Activated T-helper 1 cell treated with anti-CD3 and anti-CD28 coated beads, Interleukin-12 subunit alpha, Interleukin-12 subunit beta, Interleukin-2, Interleukin-4 antibody, amounts not matched to agents 30 ng/mL and 10 ng/mL and 1 ng/mL, durations not matched to agents 14 hours and 24 hours and 36 hours (primary cell): ENCODE data around the gene ACSS1. TPM values are rescaled to one million over a fixed set of nuclear protein-coding genes. Genes with fewer than 3 reads are reported as not detected.

Experiments
- DNase-seq: peaks from one replicate; pipeline ENCODE4 v3.0.0; 2021; ENCODE audit warnings: low spot score
- H3K27ac Mint-ChIP-seq: one replicate; pipeline ENCODE4 v1.8.0; 2021; ENCODE audit warnings: mild to moderate bottlenecking, mixed read lengths
- H3K27me3 Mint-ChIP-seq: one replicate; pipeline ENCODE4 v1.8.0; 2022; ENCODE audit warnings: mild to moderate bottlenecking, moderate library complexity, mixed read lengths; ENCODE audit not compliant: insufficient read depth
- H3K36me3 Mint-ChIP-seq: one replicate; pipeline ENCODE4 v1.8.0; 2021; ENCODE audit warnings: low read depth, mixed read lengths
- H3K4me1 Mint-ChIP-seq: one replicate; pipeline ENCODE4 v1.8.0; 2021; ENCODE audit warnings: low read depth, mixed read lengths
- H3K4me3 Mint-ChIP-seq: one replicate; pipeline ENCODE4 v1.8.0; 2021; ENCODE audit warnings: mild to moderate bottlenecking, moderate library complexity, mixed read lengths
- H3K9me3 Mint-ChIP-seq: one replicate; pipeline ENCODE4 v1.8.0; 2021; ENCODE audit warnings: mixed read lengths
- intact Hi-C: fragments of 100-400 bp; cut with micrococcal nuclease; formaldehyde crosslinking; loops from one replicate; pipeline ENCODE4 v1.15.1; 2024
- total RNA-seq: library from RNA; stranded (reverse); gene quantifications from 2 replicates; pipeline ENCODE4 v1.2.3, GENCODE V29; 2022

ACSS1 gene
- total RNA-seq, 1 donor from 2014 or later = 11.7 TPM

GRCh38 chr20:25061821-25062530, 4.0 kb upstream of the ACSS1 start:
- Mint-ChIP-seq H3K9me3 (no peaks in the 10 kb centered on the region), H3K4me1 (peaks cover 10% of the 10 kb centered on the region), H3K36me3 (no peaks in the 10 kb centered on the region), H3K27ac (no peak overlapping the region), H3K4me3 (no peak overlapping the region), H3K27me3 (peaks cover 44% of the 10 kb centered on the region)
- DNase-seq = no peak
- intact Hi-C loops = no loop called here

- DNase-seq = no peak
- Mint-ChIP-seq H3K27me3 (peaks cover 43% of the 10 kb centered on the region), H3K36me3 (no peaks in the 10 kb centered on the region), H3K27ac (no peak overlapping the region), H3K9me3 (no peaks in the 10 kb centered on the region), H3K4me3 (no peak overlapping the region), H3K4me1 (peaks cover 12% of the 10 kb centered on the region)
- intact Hi-C loops = no loop called here
These were observed 3.3 kb upstream of the ACSS1 start for GRCh38 chr20:25061103-25061799.

- Mint-ChIP-seq H3K36me3 (peaks cover 1% of the 10 kb centered on the region), H3K4me3 (no peak overlapping the region), H3K9me3 (no peaks in the 10 kb centered on the region), H3K27me3 (peaks cover 40% of the 10 kb centered on the region), H3K4me1 (peaks cover 19% of the 10 kb centered on the region), H3K27ac (no peak overlapping the region)
- intact Hi-C loops = loop anchor here (2.0 to 5.0 kb wide), 5 partner anchors 128 to 565 kb away; partner anchors contain the start of genes ABHD12, NANP and NINL
- no peak for DNase-seq
These were observed 2.0 kb upstream of the ACSS1 start for GRCh38 chr20:25059866-25060465.

GRCh38 chr20:25058847-25059810, 1.2 kb upstream of the ACSS1 start:
- Mint-ChIP-seq H3K36me3 (peaks cover 8% of the 10 kb centered on the region), H3K4me1 (peaks cover 26% of the 10 kb centered on the region), H3K27me3 (peaks cover 43% of the 10 kb centered on the region), H3K27ac (no peak overlapping the region), H3K9me3 (no peaks in the 10 kb centered on the region), H3K4me3 (peak overlapping the region; percentile 71)
- DNase-seq = no peak
- intact Hi-C loops = loop anchor here (1.0 to 5.0 kb wide), 6 partner anchors 127 to 566 kb away; partner anchors contain the start of genes ABHD12, GINS1, NANP and NINL

- Mint-ChIP-seq H3K27ac (peak overlapping the region; percentile 84), H3K27me3 (peaks cover 47% of the 10 kb centered on the region), H3K4me3 (peak overlapping the region; percentile 78), H3K9me3 (no peaks in the 10 kb centered on the region), H3K36me3 (peaks cover 8% of the 10 kb centered on the region), H3K4me1 (peaks cover 33% of the 10 kb centered on the region)
- DNase-seq = peak; percentile 83
- intact Hi-C loops = loop anchor here (1.0 to 5.0 kb wide), 12 partner anchors 8 to 567 kb away; partner anchors contain the start of genes ABHD12, CST7, ENTPD6 and GINS1
These were observed 497 bp downstream of the ACSS1 start for GRCh38 chr20:25057234-25058050.

GRCh38 chr20:25056690-25057233, 1.2 kb downstream of the ACSS1 start:
- no peak for DNase-seq
- Mint-ChIP-seq H3K36me3 (peaks cover 8% of the 10 kb centered on the region), H3K9me3 (no peaks in the 10 kb centered on the region), H3K4me3 (peak overlapping the region; percentile 78), H3K27ac (peak overlapping the region; percentile 84), H3K4me1 (peaks cover 33% of the 10 kb centered on the region), H3K27me3 (peaks cover 48% of the 10 kb centered on the region)
- intact Hi-C loops = loop anchor here (1.0 to 5.0 kb wide), 8 partner anchors 9 to 256 kb away; partner anchors contain the start of genes CST7, ENTPD6 and PYGB

GRCh38 chr20:25055711-25056495, 2.0 kb downstream of the ACSS1 start:
- H3K27me3 Mint-ChIP-seq = peaks cover 39% of the 10 kb centered on the region
- no peak for DNase-seq
- H3K27ac Mint-ChIP-seq = peak overlapping the region; percentile 84
- H3K4me3 Mint-ChIP-seq = peak overlapping the region; percentile 78
- intact Hi-C loops = loop anchor here (2.0 to 5.0 kb wide), 4 partner anchors 124 to 256 kb away; partner anchors contain the start of gene PYGB
- H3K36me3 Mint-ChIP-seq = peaks cover 8% of the 10 kb centered on the region
- peaks cover 33% of the 10 kb centered on the region for H3K4me1 Mint-ChIP-seq
- H3K9me3 Mint-ChIP-seq = no peaks in the 10 kb centered on the region

GRCh38 chr20:25054995-25055629, 2.8 kb downstream of the ACSS1 start:
- no peaks in the 10 kb centered on the region for H3K9me3 Mint-ChIP-seq
- intact Hi-C loops = loop anchor here (5.0 kb wide), 2 partner anchors 123 to 257 kb away; no protein-coding TSS in a partner anchor
- H3K4me3 Mint-ChIP-seq = peak overlapping the region; percentile 78
- peaks cover 31% of the 10 kb centered on the region for H3K27me3 Mint-ChIP-seq
- peaks cover 33% of the 10 kb centered on the region for H3K4me1 Mint-ChIP-seq
- DNase-seq = no peak
- peaks cover 8% of the 10 kb centered on the region for H3K36me3 Mint-ChIP-seq
- no peak overlapping the region for H3K27ac Mint-ChIP-seq

GRCh38 chr20:25054096-25054820, 3.7 kb downstream of the ACSS1 start:
- no peak for DNase-seq
- H3K4me3 Mint-ChIP-seq = no peak overlapping the region
- no peak overlapping the region for H3K27ac Mint-ChIP-seq
- H3K36me3 Mint-ChIP-seq = peaks cover 8% of the 10 kb centered on the region
- H3K27me3 Mint-ChIP-seq = peaks cover 31% of the 10 kb centered on the region
- H3K9me3 Mint-ChIP-seq = no peaks in the 10 kb centered on the region
- peaks cover 33% of the 10 kb centered on the region for H3K4me1 Mint-ChIP-seq
- intact Hi-C loops = no loop called here
